ENCODE measurements around the gene CCDC172. TPM values are rescaled to one million over a fixed set of nuclear protein-coding genes. Genes with fewer than 3 reads are reported as not detected.

CCDC172 gene
- total RNA-seq, 1 experiment from 2014 or later: not detected

GRCh38 chr10:116418389-116418788 lies 94.1 kb downstream of the CCDC172 start:
- Histone ChIP-seq H3K27me3 (ENCODE audit: insufficient read depth, low read depth) (no peaks in the 10 kb centered on the region), H3K9me3 (ENCODE audit: insufficient read depth, low read depth) (no peaks in the 10 kb centered on the region), H2AFZ (no peak overlapping the region), H3K79me2 (ENCODE audit: low read depth) (no peaks in the 10 kb centered on the region), H3F3A (ENCODE audit: insufficient read depth, low read depth) (no peaks in the 10 kb centered on the region), H3K4me3 (no peak overlapping the region), H4K20me1 (ENCODE audit: insufficient read depth) (no peaks in the 10 kb centered on the region), H3K4me2 (no peak overlapping the region), H3K4me1 (replicated peaks; ENCODE audit: insufficient read depth) (no peaks in the 10 kb centered on the region), H3K36me3 (ENCODE audit: low read depth) (no peaks in the 10 kb centered on the region), H3K27ac (no peak overlapping the region), H3K9me2 (ENCODE audit: insufficient read depth) (no peaks in the 10 kb centered on the region)
- CTCF ChIA-PET: no interaction called here
- intact Hi-C loops (cut with micrococcal nuclease; ENCODE audit: unreplicated experiment): no loop called here
- TF ChIP-seq CTCF (conservative IDR thresholded peaks at IDR 0.05) (no peak), EZH2 (IDR thresholded peaks at IDR 0.05; ENCODE audit: low read depth) (no peak)
- no TSS peak for BruUV-seq (replicated peaks)
- POLR2A ChIA-PET (ENCODE audit: unreplicated experiment): no interaction called here
- DNase-seq: no peak

GRCh38 chr10:116421815-116422214 lies 97.6 kb downstream of the CCDC172 start:
- Histone ChIP-seq H3K36me3 (ENCODE audit: low read depth) (no peaks in the 10 kb centered on the region), H4K20me1 (ENCODE audit: insufficient read depth) (no peaks in the 10 kb centered on the region), H2AFZ (no peak overlapping the region), H3K27ac (no peak overlapping the region), H3K4me1 (replicated peaks; ENCODE audit: insufficient read depth) (no peaks in the 10 kb centered on the region), H3K79me2 (ENCODE audit: low read depth) (no peaks in the 10 kb centered on the region), H3K27me3 (ENCODE audit: insufficient read depth, low read depth) (no peaks in the 10 kb centered on the region), H3K4me3 (no peak overlapping the region), H3K9me2 (ENCODE audit: insufficient read depth) (no peaks in the 10 kb centered on the region), H3F3A (ENCODE audit: insufficient read depth, low read depth) (no peaks in the 10 kb centered on the region), H3K9me3 (ENCODE audit: insufficient read depth, low read depth) (no peaks in the 10 kb centered on the region), H3K4me2 (no peak overlapping the region)
- POLR2A ChIA-PET (ENCODE audit: unreplicated experiment): no interaction called here
- CTCF ChIA-PET: no interaction called here
- BruUV-seq (replicated peaks): no TSS peak
- intact Hi-C loops (cut with micrococcal nuclease; ENCODE audit: unreplicated experiment): no loop called here
- no peak for TF ChIP-seq CTCF (conservative IDR thresholded peaks at IDR 0.05)
- no peak for TF ChIP-seq EZH2 (IDR thresholded peaks at IDR 0.05; ENCODE audit: low read depth)
- DNase-seq: no peak

GRCh38 chr10:116427671-116428070 lies 103.4 kb downstream of the CCDC172 start, which contains the start of gene PNLIPRP3:
PNLIPRP3 (plus strand) TSS chr10:116427847; CDS start chr10:116428013, 166 bp downstream.
- Histone ChIP-seq H4K20me1 (ENCODE audit: insufficient read depth) (no peaks in the 10 kb centered on the region), H3K4me2 (no peak within 1 kb of the TSS), H3K36me3 (ENCODE audit: low read depth) (no peaks in the 10 kb centered on the region), H3K4me3 (no peak within 1 kb of the TSS), H3K79me2 (ENCODE audit: low read depth) (no peaks in the 10 kb centered on the region), H3K27ac (no peak within 1 kb of the TSS), H2AFZ (no peak within 1 kb of the TSS), H3K9me3 (ENCODE audit: insufficient read depth, low read depth) (no peaks in the 10 kb centered on the region), H3K9me2 (ENCODE audit: insufficient read depth) (no peaks in the 10 kb centered on the region), H3K4me1 (replicated peaks; ENCODE audit: insufficient read depth) (no peaks in the 10 kb centered on the region), H3K27me3 (ENCODE audit: insufficient read depth, low read depth) (no peaks in the 10 kb centered on the region), H3F3A (ENCODE audit: insufficient read depth, low read depth) (no peaks in the 10 kb centered on the region)
- DNase-seq: no peak
- no peak for TF ChIP-seq EZH2 (IDR thresholded peaks at IDR 0.05; ENCODE audit: low read depth)
- no peak for TF ChIP-seq CTCF (conservative IDR thresholded peaks at IDR 0.05)
- ChIA-PET CTCF (no interaction called here), POLR2A (ENCODE audit: unreplicated experiment) (no interaction called here)
- no TSS peak for BruUV-seq (replicated peaks)
- intact Hi-C loops (cut with micrococcal nuclease; ENCODE audit: unreplicated experiment): no loop called here

Measured in PC-9 (cell line).